Stimulated activated CD8-positive, alpha-beta memory T cell treated with anti-CD3 and anti-CD28 coated beads, Interleukin-12 subunit alpha, Interleukin-12 subunit beta, amount 100 ng/mL, for 4 hours (primary cell): ENCODE measurements around the gene CCDC47.

Source experiments
- DNase-seq: peaks from one replicate; pipeline ENCODE4 v3.0.0-alpha.2; 2020; ENCODE audit warnings: low read depth

The CCDC47 gene

GRCh38 chr17:63698381-63698885 lies 75.0 kb downstream of the CCDC47 start:
- DNase-seq = no peak

DNA sequence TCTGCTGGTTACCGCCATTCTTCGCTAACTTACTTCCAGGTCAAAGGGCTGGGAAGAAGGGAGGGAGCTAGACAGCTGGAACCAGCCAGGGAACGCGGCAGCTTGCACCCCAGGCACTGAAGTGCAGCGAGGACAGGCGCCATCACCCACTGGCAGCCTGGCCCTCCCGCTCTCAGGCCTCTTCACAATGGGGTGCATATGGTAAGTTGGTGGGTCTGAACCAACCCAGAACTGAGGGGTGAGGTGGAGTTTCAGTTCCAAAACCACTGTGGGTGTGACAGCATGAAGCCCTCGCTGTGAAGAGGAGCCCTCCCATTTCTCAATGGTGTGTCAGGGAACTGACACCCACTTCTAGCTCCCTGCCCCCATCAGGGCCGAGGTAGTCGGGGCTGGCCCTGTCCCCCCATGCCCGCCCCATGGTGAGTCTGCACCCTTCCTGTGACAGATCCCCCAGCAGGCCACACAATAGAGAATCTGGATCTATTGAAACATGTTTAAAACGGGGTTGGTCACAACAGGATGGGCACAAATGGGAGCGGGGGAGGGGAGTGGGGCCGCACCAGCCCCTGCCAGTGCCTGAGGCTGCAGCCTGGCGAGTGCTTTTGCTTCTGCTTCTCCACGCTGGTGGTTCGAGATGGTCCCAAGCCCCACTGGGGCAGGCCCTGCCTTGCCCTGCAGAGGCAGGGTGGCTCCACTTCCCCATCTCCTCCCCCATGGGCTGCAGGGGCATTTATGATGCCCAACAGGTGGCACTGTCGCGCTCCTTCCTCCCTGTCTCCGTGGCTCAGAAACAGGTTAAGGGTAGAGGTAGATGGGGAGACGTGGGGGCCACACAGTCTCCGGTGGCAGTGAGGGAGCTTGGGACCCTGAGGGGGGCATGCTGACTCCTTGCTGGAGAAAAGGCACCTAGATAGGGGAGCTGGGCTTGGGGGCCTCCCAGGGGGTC lies 75.8 kb downstream of the CCDC47 start:
- peak; percentile 53 for DNase-seq

- no peak for DNase-seq
Observed at GRCh38 chr17:63696381-63696961, 76.9 kb downstream of the CCDC47 start.

- no peak for DNase-seq
Observed at GRCh38 chr17:63695889-63696288, 77.5 kb downstream of the CCDC47 start.
